Spleen (tissue), 13 donors: Measurements from ENCODE around the gene CCNL1. TPM values are rescaled to one million over a fixed set of nuclear protein-coding genes. Genes with fewer than 3 reads are reported as not detected.

Experiments
- DNase-seq: peaks from one replicate; pipeline ENCODE4 v3.0.0-alpha.2; 2020
- H3K27ac ChIP-seq, 8 donors: fragments of 200-600 bp; sonication (generic) in 7 of 8; 1 replicate in 4 of 8; 2 replicates in 4 of 8; pipeline versions ENCODE4 v1.5.0 to v1.8.0; 2016 to 2021; ENCODE audit warnings: inconsistent platforms in 4 of 8, mild to moderate bottlenecking in 4 of 8, moderate library complexity in 1 of 8
- H3K27me3 ChIP-seq, 7 donors: fragments of 200-600 bp; sonication (generic) in 6 of 7; replicated peaks in 1 of 7; 1 replicate in 4 of 7; 2 replicates in 3 of 7; pipeline versions ENCODE4 v1.5.0 to v1.8.0; 2016 to 2021; ENCODE audit warnings: inconsistent platforms in 3 of 7, mild to moderate bottlenecking in 1 of 7
- H3K36me3 ChIP-seq, 6 donors: fragments of 200-600 bp; sonication (generic) in 5 of 6; 1 replicate in 4 of 6; 2 replicates in 2 of 6; pipeline versions ENCODE4 v1.5.0 to v1.8.0; 2016 to 2021; ENCODE audit warnings: inconsistent platforms in 2 of 6
- H3K4me1 ChIP-seq, 6 donors: fragments of 200-600 bp; sonication (generic) in 5 of 6; 1 replicate in 3 of 6; 2 replicates in 3 of 6; pipeline versions ENCODE4 v1.5.0 to v1.8.0; 2016 to 2021; ENCODE audit warnings: inconsistent platforms in 3 of 6
- H3K4me3 ChIP-seq, 8 donors: fragments of 200-600 bp; sonication (generic) in 7 of 8; 1 replicate in 4 of 8; 2 replicates in 4 of 8; pipeline versions ENCODE4 v1.5.0 to v1.8.0; 2016 to 2021; ENCODE audit warnings: inconsistent platforms in 4 of 8, mild to moderate bottlenecking in 4 of 8, moderate library complexity in 2 of 8
- H3K9me3 ChIP-seq, 8 donors: fragments of 200-600 bp; sonication (generic) in 7 of 8; 1 replicate in 4 of 8; 2 replicates in 4 of 8; pipeline versions ENCODE4 v1.5.0 to v1.8.0; 2016 to 2021; ENCODE audit warnings: inconsistent platforms in 4 of 8
- POLR2A ChIP-seq, 3 donors: fragments of 450-650 bp; IDR thresholded peaks; one replicate each; pipeline ENCODE4 v1.5.1; 2017; ENCODE audit warnings: antibody characterized with exemption in 3 of 3, mild to moderate bottlenecking in 1 of 3
- POLR2AphosphoS5 ChIP-seq, 3 donors: sonication (generic); formaldehyde crosslinking; IDR thresholded peaks; one replicate each; pipeline ENCODE4 v1.5.1; 2017; ENCODE audit warnings: antibody characterized with exemption in 3 of 3
- WGBS, 5 donors: extraction: QIAGEN DNeasy Blood & Tissue Kit in 3 of 5; methylation state at CpG; one replicate each; pipeline versions ENCODE4 v1.1.5 to v1.1.7; 2013 to 2018; 5-methylcytosine and 5-hydroxymethylcytosine counted together
- intact Hi-C: fragments of 100-400 bp; cut with DNase I; formaldehyde crosslinking; loops from one replicate; pipeline ENCODE4 v1.15.0; 2023; ENCODE audit warnings: low total_unique reads
- long read RNA-seq, 2 donors: transcript quantifications; one replicate each; lab custom pipeline, GENCODE V29; 2026
- polyA plus RNA-seq, 3 donors: library from polyadenylated mRNA; stranded (reverse); fragments of 200-250 nt; gene quantifications; one replicate each; pipeline ENCODE4 v1.2.1, GENCODE V29; 2013
- total RNA-seq, 7 donors: library from RNA; depleted of rRNA in 3 of 7; stranded (reverse); fragments of >200 nt in 3 of 7; fragmentation: NEBNext Ultra II Directional in 4 of 7; extraction: Animal tissue kit (Norgen Biotek cat#: 25700) in 4 of 7; gene quantifications; one replicate each; pipeline versions ENCODE4 v1.1.0 to v1.2.1, GENCODE V29; 2016 to 2021
- TF ChIP-seq, protein P1 (sequence below), 11 experiments: fragments of 200-600 bp in 7 of 11; fragments of 450-650 bp in 4 of 11; sonication (generic) in 4 of 11; IDR thresholded peaks in 8 of 11; conservative IDR thresholded peaks in 3 of 11; 1 replicate in 7 of 11; 2 replicates in 4 of 11; pipeline versions ENCODE4 v1.4.0 to v1.8.0; 2016 to 2021; ENCODE audit warnings: antibody characterized with exemption in 11 of 11, inconsistent platforms in 4 of 11, mild to moderate bottlenecking in 1 of 11
- donor health status: healthy with polysubstance abuse.
- donor health status: DM: no; HTN: no; CAD: no; lungs with moderate emphysema.
- donor health status: DM: no; HTN: no; CAD: no.
- donor health status: Bipolar disorder and iron deficiency.
- donor health status: healthy.
- donor health status: DM: no; HTN: no; CAD: no.
- donor health status: DM: yes; HTN: yes; CAD: no.

CCNL1 gene
- total RNA-seq (100 to 1,000 TPM; 187 to 405 (median 247) TPM), polyA plus RNA-seq (100 to 1,000 TPM in 2 of 3 donors, 10 to 100 TPM in 1; 76.9 to 168 (median 115) TPM)
- long read RNA-seq, donor 1, full-length matches to known transcripts, result 23 of 58 reads
- long read RNA-seq, donor 1, partial matches to known transcripts, result 35 of 58 reads
- long read RNA-seq, donor 1, other reads (novel, unspliced or antisense), result 0 of 58 reads
- long read RNA-seq, donor 2, full-length matches to known transcripts, result 18 of 18 reads
- long read RNA-seq, donor 2, partial matches to known transcripts, result 0 of 18 reads
- long read RNA-seq, donor 2, other reads (novel, unspliced or antisense), result 0 of 18 reads

DNA sequence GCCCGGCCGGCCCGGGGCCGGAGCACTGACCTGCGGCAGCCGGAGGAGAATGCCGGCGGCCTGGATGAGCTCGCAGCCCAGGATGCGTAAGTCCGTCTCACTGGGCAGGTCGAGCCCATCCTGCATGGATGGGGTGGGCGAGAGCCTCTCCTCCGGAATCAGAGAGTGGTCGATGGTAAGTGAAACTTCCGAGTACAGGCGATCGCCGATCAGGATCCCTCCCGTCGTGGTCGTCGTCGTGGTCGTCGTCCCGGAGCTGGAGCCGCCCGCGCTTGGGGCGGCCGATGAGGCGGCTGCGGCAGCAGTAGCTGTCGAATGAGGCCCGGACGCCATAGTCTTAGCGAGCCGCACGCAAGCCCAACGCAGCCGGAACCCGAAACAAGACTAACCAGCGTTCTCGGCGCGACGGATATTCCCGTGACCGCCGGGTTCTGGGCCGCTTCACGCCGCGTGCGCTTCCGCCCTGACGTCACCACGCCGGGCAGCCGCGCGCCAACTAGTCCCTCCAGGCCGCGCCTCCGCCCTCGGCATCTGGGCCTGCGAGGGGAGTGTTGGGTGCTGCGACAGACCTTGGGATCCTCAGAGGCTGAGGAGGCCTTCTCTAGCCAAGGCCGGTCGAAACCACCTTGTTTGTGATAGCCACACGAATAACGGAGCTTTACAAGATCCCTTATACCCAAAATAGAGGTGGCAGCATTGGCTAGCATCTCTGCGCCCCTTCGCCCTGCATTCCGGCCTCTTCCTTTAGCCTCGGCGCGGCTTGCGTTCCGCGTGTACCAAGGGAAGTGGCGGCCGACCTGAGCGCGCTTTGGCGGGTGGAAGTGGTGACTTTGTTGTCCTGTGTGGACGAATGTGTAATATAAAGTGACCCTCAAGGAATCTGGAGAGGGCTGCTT lies at the start of gene CCNL1:
TSS of gene CCNL1 (minus strand) at position 386 of the 896 bp plus-strand sequence. CDS start at position 333, 53 bp downstream.
- H3K4me3 ChIP-seq, result peak within 1 kb of the TSS; percentile 55 to 93 (median 80)
- 0 to 1% (median 0%) methylated on average over 36 to 88 of the region's 88 CpGs for WGBS, 5 donors
- H3K9me3 ChIP-seq, result no peaks in the 10 kb centered on the region
- TF ChIP-seq POLR2A (IDR thresholded peaks at IDR 0.05) (peak; percentile 99 to 100 (median 99)), POLR2AphosphoS5 (IDR thresholded peaks at IDR 0.05) (peak; percentile 100)
- TF ChIP-seq, protein P1, sequence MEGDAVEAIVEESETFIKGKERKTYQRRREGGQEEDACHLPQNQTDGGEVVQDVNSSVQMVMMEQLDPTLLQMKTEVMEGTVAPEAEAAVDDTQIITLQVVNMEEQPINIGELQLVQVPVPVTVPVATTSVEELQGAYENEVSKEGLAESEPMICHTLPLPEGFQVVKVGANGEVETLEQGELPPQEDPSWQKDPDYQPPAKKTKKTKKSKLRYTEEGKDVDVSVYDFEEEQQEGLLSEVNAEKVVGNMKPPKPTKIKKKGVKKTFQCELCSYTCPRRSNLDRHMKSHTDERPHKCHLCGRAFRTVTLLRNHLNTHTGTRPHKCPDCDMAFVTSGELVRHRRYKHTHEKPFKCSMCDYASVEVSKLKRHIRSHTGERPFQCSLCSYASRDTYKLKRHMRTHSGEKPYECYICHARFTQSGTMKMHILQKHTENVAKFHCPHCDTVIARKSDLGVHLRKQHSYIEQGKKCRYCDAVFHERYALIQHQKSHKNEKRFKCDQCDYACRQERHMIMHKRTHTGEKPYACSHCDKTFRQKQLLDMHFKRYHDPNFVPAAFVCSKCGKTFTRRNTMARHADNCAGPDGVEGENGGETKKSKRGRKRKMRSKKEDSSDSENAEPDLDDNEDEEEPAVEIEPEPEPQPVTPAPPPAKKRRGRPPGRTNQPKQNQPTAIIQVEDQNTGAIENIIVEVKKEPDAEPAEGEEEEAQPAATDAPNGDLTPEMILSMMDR (IDR thresholded peaks at IDR 0.05 in 8 of 11, conservative IDR thresholded peaks at IDR 0.05 in 3 of 11), result peak in 3 of 11 experiments; percentile 7 to 22 (median 10)
- peaks cover 43 to 72% (median 54%) of the 10 kb centered on the region in 6 donors for H3K4me1 ChIP-seq
- peaks cover 0 to 40% (median 36%) of the 10 kb centered on the region in 6 donors for H3K36me3 ChIP-seq
- peak; percentile 99 for DNase-seq
- intact Hi-C loops, result no loop called here
- H3K27me3 ChIP-seq, result no peaks in the 10 kb centered on the region
- peak within 1 kb of the TSS; percentile 97 to 100 (median 100) for H3K27ac ChIP-seq

GRCh38 chr3:157204880-157205279 lies 44.9 kb upstream of the CCNL1 start:
- H3K27me3 ChIP-seq, result no peaks in the 10 kb centered on the region
- H3K4me3 ChIP-seq, result no peak overlapping the region
- H3K9me3 ChIP-seq, result no peaks in the 10 kb centered on the region
- intact Hi-C loops, result loop anchor here (5.0 kb wide), 2 partner anchors 287 to 1053 kb away; no protein-coding TSS in a partner anchor
- WGBS, 5 donors, result 70 to 89% (median 73%) methylated on average over 1 of the region's 1 CpG
- TF ChIP-seq, protein P1 (IDR thresholded peaks at IDR 0.05 in 8 of 11, conservative IDR thresholded peaks at IDR 0.05 in 3 of 11), result no peak
- TF ChIP-seq POLR2AphosphoS5 (IDR thresholded peaks at IDR 0.05), result no peak
- no peak for TF ChIP-seq POLR2A (IDR thresholded peaks at IDR 0.05)
- H3K36me3 ChIP-seq, result peaks cover 0 to 8% (median 0%) of the 10 kb centered on the region in 6 donors
- no peak for DNase-seq
- H3K4me1 ChIP-seq, result peaks cover 0 to 10% (median 4%) of the 10 kb centered on the region in 6 donors
- no peak overlapping the region for H3K27ac ChIP-seq

DNA sequence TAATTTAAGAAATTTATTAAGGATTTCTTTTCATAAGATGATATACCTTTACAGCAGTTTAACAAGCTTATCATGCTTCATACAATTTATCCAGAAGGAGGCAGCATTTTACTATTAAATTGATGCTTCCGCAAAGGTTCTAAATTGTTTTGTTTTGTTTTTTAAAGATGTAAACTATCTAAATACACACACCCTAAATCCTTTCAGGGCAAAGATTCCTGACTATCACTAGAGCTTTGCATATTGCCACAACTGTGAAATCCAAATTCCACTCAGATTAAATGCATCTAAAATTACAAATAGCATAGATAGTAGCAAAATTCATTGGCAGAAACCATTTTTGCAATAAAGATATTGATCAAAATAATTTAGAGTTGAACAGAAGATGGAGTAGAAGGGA lies 44.5 kb upstream of the CCNL1 start:
- Histone ChIP-seq H3K27ac (no peak overlapping the region), H3K36me3 (peaks cover 0 to 5% (median 0%) of the 10 kb centered on the region in 6 donors), H3K4me3 (no peak overlapping the region), H3K9me3 (no peaks in the 10 kb centered on the region), H3K4me1 (peaks cover 0 to 10% (median 4%) of the 10 kb centered on the region in 6 donors), H3K27me3 (no peaks in the 10 kb centered on the region)
- intact Hi-C loops, result loop anchor here (5.0 kb wide), 2 partner anchors 288 to 1052 kb away; no protein-coding TSS in a partner anchor
- 28 to 48% (median 34%) methylated on average over 1 of the region's 1 CpG for WGBS, 5 donors
- no peak for DNase-seq
- no peak for TF ChIP-seq POLR2A (IDR thresholded peaks at IDR 0.05)
- TF ChIP-seq, protein P1 (IDR thresholded peaks at IDR 0.05 in 8 of 11, conservative IDR thresholded peaks at IDR 0.05 in 3 of 11), result peak in 10 of 11 experiments; percentile 11 to 60 (median 46)
